Choroid plexus epithelial cell (primary cell): ENCODE measurements around the gene CTIF.
"Not testable (repeated sequence)": the region's sequence is repeated elsewhere in the genome, so short reads cannot be mapped to it uniquely, and the experiment has no call there.

Experiments used
- DNase-seq: peaks from one replicate; pipeline ENCODE4 v3.0.0-alpha.2; 2010; ENCODE audit warnings: low read depth
- H3K4me3 ChIP-seq: 2 replicates; pipeline ENCODE4 v1.5.1; 2011; ENCODE audit warnings: low read depth, mild to moderate bottlenecking, control low read depth, low read length, moderate library complexity
- CTCF ChIP-seq: conservative IDR thresholded peaks from 2 replicates; pipeline ENCODE4 v1.5.1; 2011; ENCODE audit warnings: low read depth, mild to moderate bottlenecking, control low read depth, inconsistent platforms, low read length, moderate library complexity

The CTIF gene

GRCh38 chr18:48805826-48806535 is 267.1 kb downstream of the CTIF start:
- no peak overlapping the region for H3K4me3 ChIP-seq
- no peak for TF ChIP-seq CTCF
- no peak for DNase-seq

DNA sequence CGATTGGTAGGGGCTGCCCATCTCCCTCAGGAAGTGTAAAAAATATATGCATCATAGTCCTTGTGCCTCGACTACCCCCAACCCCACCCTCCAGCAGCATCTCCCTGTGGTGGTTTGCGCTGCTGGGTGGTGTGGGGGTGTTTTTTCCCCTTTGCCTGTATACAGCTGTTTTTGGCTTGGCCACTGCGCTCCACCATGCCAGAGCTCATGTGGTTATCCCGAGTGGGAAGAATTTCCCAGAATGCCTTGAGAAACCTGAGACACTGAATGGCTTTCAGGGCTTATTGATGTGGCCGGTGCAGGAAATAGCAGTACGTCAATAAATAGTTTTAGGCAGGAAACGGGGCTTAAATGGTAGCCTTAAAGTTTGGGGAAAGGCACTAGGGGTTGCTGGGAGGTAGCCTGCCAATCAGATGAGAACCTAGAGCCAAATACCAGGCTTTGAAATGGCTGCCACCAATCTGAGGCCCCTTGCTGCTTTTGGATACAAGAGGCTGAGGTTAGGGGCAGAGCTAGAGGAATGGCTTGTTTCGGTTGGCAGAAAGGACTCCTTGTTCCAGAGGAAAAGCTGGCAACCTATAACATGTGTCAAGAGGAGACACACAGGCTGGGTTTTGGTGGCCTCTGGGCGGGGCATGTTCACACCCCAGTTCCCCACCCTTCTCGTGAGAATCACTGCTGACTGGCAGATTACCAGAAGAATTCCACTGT is 267.9 kb downstream of the CTIF start:
- DNase-seq: no peak
- no peak overlapping the region for H3K4me3 ChIP-seq
- TF ChIP-seq CTCF: no peak

DNA sequence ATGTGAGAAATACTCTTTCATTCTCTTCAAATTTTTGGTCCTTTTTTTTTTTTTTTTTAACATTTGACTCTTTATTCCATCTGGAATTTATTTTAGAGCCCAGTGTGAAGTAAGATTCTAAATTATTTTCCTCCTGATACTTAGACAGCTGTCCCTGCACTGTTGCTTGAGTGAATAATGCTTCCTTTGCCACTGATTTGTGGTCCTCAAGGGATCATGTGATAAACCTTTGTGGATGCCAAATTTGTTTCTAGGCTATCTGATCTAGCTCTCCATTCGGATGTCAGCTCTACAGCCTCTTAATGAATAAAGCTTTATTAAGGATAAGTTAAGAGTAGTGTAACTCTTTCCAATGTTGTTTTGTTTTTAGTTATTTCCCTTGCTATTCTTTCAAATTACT is 269.6 kb downstream of the CTIF start:
- no peak for TF ChIP-seq CTCF
- H3K4me3 ChIP-seq: no peak overlapping the region
- DNase-seq: no peak

DNA sequence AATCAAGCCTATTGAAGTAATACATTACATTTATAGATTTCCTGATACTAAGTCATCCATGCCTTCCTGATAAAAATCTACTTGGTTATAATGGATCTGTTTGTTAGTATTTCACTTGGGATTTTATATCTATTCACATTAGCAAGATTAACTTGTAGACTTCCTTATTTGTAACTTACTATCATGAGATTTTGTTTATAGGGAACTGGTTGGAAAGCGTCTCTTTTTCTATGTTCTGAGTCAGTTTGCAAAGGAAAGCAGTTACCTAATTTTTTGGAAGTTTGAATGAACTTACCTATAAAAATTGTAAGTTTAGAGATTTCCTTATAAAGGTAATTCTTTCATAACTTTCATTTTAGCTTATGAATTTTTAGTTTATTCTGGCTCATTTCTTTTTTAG is 270.5 kb downstream of the CTIF start:
- no peak for DNase-seq
- no peak overlapping the region for H3K4me3 ChIP-seq
- TF ChIP-seq CTCF: no peak

- no peak overlapping the region for H3K4me3 ChIP-seq
- no peak for TF ChIP-seq CTCF
- DNase-seq: no peak
Observed at GRCh38 chr18:48810805-48811204, 272.0 kb downstream of the CTIF start.

GRCh38 chr18:48811401-48811800 is 272.6 kb downstream of the CTIF start:
- no peak for TF ChIP-seq CTCF
- H3K4me3 ChIP-seq: no peak overlapping the region

DNA sequence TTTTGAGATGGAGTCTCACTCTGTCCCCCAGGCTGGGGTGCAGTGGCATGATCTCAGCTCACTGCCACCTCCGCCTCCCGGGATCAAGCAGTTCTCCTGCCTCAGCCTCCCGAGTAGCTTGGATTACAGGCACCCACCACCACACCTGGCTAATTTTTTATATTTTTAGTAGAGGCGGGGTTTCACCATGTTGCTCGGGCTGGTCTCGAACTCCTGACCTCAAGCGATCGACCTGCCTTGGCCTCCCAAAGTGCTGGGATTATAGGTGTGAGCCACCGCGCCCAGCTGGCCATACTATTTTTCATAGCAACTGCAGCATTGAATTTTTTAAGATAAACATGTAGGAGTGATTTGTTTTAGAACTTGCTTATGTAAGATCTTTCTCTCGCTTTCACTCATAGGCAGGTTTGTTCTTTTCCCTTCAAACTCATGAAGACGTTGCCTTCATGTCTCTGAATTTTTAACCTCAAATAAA is 273.2 kb downstream of the CTIF start:
- DNase-seq, H3K4me3 ChIP-seq: not testable (repeated sequence)

More at GRCh38 chr18:48811401-48811800, 272.6 kb downstream of the CTIF start:
- no peak for DNase-seq
